ES-I3 (cell line): Measurements from ENCODE around the gene NABP1.

Source experiments
- H3K36me3 ChIP-seq: 2 replicates; pipeline ENCODE4 v1.6.1; 2013; ENCODE audit warnings: mild to moderate bottlenecking, low read length, control low read depth, moderate library complexity; ENCODE audit not compliant: insufficient read depth
- H3K4me1 ChIP-seq: 2 replicates; pipeline ENCODE4 v1.6.1; 2013; ENCODE audit warnings: mild to moderate bottlenecking, control low read depth, low read length; ENCODE audit not compliant: insufficient read depth
- H3K9ac ChIP-seq: 2 replicates; pipeline ENCODE4 v1.6.1; 2013; ENCODE audit warnings: low read depth, mild to moderate bottlenecking, low read length, moderate library complexity
- H3K9me3 ChIP-seq: 2 replicates; pipeline ENCODE4 v1.6.1; 2013; ENCODE audit warnings: mild to moderate bottlenecking, low read length, moderate library complexity; ENCODE audit not compliant: control insufficient read depth, insufficient read depth

Gene NABP1

GRCh38 chr2:191724015-191724414 is 46.1 kb downstream of the NABP1 start:
- Histone ChIP-seq H3K4me1 (peaks cover 11% of the 10 kb centered on the region), H3K9me3 (no peaks in the 10 kb centered on the region), H3K9ac (no peak overlapping the region), H3K36me3 (no peaks in the 10 kb centered on the region)

GRCh38 chr2:191728750-191729624 is 51.1 kb downstream of the NABP1 start:
- Histone ChIP-seq H3K9ac (no peak overlapping the region), H3K4me1 (peaks cover 8% of the 10 kb centered on the region), H3K36me3 (no peaks in the 10 kb centered on the region), H3K9me3 (no peaks in the 10 kb centered on the region)

DNA sequence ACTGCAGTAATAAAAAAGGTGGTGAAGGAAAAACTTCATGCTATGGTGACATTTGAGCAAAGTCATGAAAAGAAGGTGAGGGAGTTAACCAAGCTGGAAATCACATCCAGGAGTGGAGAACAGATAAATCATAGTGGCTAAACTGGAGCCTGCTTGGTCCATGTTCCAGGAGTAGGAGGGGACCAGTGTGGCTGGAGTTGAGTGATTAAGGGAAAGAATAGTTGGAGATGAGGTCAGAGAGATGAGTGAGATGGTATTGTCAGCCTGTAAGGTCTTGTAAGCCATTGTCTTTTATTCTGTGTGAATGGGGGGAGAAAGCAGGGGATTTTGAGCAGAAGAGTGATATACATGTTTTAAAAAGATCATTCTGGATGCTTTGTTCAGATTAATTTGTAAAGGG is 52.3 kb downstream of the NABP1 start:
- H3K36me3 ChIP-seq, result no peaks in the 10 kb centered on the region
- no peaks in the 10 kb centered on the region for H3K9me3 ChIP-seq

More for the DNA sequence above, 52.3 kb downstream of the NABP1 start:
- H3K4me1 ChIP-seq, result peaks cover 8% of the 10 kb centered on the region
- no peak overlapping the region for H3K9ac ChIP-seq
